Activated CD4-positive, alpha-beta T cell treated with anti-CD3 and anti-CD28 coated beads for 1 hour (primary cell): ENCODE results near the gene FZD4.
"Not testable (repeated sequence)": the region's sequence is repeated elsewhere in the genome, so short reads cannot be mapped to it uniquely, and the experiment has no call there.

Experiments
- DNase-seq: peaks from one replicate; pipeline ENCODE4 v3.0.0-alpha.2; 2020

FZD4 gene

DNA sequence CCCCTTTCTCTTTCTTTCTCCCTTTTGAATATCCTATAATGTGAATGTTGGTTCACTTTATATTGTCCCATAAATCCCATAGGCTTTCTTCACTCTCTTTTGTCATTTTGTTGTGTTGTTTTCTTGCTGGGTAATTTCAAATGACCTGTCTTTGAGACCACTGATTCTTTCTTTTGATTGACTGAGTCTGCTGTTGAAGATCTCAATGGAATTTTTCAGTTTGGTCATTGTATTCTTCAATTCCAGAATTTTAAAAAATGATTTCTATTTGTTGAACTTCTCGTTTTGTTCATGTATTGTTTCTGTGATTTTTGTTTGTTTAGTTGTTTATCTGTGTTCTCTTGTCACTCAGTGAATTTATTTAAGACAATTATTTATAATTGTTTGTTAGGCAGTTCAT lies 17.5 kb upstream of the FZD4 start:
- no peak for DNase-seq

DNA sequence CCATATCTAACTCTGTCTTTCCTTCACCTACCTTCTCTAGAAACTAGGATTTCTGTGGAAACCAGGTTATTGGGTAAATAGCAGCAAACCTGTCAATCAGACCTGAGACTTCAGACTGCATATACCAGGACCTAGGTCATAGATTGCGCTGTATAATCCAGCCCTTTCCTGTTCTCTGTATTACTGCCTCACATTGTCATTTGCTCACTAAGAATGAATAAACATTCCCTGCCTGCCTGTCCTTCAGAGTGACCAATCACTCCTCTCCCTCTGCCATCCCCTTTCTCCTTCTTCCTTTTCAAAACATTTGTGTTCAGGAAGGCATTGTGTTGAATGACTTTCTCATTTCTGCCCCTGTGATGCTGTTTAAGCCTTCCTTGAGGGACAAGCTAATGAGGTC lies 14.1 kb upstream of the FZD4 start:
- DNase-seq: no peak

DNA sequence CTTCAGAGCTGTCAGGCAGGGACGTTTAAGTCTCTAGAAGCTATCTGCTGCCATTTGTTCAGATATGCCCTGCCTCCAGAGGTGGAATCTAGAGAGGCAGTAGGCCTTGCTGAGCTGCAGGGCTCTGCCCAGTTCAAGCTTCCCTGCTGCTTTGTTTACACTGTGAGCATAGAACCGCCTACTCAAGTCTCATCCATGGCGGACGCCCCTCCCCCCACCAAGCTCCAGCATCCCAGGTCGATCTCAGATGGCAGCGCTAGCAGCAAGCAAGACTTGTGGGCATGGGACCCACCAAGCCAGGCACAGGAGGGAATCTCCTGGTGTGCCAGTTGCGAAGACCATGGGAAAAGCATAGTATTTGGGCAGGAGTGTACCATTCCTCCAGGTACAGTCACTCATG lies 12.4 kb upstream of the FZD4 start:
- not testable (repeated sequence) for DNase-seq

DNA sequence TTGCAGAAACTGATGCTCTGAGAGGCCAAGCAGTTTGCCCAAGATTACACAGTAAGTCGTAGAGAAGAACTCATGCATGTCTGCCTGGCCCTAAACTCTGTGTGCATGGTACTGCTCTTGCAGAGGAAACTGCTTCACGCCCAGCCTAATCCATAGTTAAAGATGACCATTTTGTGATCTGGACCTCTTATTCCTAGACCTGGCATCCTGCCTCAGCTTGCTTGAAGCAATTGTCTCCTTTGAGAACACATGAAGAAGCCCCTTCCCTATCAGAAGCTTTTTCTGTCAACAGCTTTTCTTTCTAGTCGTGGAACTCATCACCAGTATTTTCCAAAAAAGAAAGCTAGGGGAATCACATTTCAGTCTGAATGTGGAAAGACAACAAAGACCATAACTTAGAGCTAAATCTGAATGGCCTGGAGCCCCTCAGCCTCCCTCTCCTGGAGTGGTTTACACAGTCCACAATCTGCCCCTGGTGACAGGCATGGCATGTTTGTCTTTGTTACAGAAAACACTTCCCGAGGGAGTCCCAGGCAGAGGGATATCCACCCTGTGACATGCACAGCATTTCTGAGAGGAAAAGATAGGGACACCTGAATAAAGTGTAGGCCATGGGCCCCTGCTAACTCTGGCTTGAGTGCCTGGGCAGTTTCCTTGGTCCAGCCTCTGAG lies 2.9 kb upstream of the FZD4 start:
- no peak for DNase-seq

DNA sequence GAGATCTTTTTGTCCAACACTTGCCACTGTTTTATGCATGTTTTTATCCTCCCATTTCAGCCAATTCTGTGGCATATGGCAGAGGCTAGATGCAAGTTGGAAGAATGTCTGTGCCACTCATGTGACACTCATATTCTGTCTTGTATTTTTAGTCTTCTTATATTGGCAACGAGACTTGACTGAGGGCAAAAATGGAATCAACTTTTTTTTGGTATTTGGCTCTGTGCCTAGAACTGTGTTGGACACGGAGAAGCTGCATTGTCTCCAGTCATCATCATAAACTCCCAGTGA lies 1.7 kb upstream of the FZD4 start:
- no peak for DNase-seq

DNA sequence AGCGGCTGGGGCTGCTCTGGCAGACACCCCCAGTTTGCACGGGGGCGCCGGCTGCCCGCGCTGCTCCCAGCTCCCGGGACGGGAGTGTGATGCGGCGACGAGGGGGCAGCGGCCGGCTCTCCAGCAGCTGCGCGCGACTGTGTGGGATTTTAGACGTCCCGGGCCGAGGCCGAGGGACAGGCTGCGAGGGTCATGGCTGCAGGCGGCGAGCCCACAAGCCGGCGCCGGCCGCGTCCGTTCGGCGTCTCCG lies 159 bp downstream of the FZD4 start:
- DNase-seq: no peak

DNA sequence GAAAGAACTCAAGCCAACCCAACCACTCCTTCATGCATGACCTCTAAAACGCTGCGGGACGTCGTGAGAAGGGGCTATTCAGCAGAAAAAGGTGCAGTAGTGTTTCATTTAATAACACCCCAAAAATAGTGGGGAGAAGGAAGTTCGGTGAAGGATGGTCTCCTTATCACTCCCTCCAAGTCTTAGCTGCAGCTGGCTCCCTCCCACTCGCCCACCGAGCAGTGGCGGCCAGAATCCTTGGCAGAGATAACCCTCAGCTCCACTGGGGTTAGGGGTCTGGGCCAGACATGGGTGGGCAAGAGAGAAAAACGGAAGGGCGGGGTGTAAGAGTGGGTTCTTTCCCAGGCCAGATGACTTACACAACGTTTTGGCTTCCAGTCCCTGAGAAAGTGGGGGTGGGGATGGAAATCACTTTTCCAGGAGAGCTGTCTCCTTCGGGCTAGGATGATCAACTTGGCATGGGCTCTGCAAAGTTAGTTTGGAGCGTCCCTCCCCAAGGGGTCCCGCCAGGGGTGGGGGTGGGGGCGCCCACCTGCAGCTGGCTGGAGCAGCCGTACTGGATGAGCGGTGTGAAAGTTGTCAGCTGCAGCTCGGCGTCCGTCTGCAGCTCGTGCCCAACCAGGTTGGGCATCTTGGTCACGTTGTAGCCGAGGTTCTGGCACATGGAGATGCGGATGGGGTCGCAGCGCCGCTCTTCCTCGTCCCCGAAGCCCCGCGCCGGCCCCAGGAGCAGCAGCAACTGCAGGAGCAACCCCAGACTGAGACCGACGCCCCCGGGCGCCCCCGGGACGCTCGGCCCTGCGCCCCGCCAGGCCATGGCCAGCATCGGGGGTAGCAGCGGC lies 705 bp downstream of the FZD4 start:
- no peak for DNase-seq

DNA sequence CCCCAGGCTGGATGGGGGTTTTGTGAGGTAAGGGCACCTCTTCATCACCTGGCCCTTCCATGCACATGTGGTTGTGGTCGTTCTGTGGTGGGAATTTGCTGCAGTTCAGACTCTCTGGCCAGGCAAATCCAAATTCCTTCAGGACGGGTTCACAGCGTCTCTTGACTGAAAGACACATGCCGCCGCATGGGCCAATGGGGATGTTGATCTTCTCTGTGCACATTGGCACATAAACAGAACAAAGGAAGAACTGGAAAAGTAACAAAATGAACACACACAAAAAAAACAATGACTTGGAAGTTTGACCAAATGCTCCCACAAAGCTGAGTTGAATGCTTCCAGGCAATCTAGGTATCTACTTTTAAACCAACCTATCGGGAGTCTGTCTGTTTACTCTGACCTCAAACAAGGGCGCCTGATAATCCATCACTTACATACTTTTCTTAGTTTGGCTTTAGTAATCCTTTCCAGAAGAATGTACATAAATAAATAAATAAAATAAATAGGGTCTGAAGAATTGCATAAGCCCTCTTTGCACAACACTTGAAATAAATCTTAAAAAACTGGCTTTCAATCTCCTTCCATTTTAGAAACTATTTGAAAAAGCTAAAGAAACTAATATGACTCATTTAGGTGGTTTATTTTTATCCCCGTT lies 2.8 kb downstream of the FZD4 start:
- DNase-seq: no peak

DNA sequence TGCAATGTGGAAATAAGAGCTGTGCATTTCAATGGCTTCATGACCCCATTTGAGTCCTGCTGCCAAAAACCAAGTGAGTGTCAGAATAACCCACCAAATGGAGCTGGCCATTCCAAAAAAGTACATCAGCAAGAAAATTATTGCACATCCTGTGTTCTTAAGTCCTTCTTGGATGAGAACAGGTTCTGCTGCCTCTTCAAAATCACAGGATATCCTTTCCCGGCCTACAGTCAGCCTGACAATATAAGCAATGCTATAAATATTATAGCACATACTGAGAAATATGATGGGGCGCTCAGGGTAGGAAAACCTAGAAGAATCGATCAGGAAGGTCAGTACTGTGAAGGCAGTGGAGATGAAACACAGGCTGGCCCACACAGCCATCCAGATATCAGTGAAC lies 3.5 kb downstream of the FZD4 start:
- DNase-seq: no peak

DNA sequence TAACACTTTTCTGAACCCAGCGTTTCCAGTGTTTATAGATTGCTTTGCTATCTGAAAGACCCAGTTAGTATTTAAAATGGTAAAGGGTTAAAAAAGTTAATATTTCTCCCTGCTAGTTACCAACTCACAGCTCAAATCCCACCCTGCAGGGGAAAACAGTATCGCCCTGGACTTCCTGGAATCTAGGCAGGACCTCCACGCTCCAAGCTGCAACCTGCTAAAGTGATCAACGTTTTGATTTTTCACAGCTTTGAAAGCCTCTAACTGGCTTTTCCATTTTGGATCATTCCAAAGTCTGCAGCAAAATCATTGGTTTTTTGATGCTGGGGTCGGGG lies 4.6 kb downstream of the FZD4 start:
- DNase-seq: no peak

DNA sequence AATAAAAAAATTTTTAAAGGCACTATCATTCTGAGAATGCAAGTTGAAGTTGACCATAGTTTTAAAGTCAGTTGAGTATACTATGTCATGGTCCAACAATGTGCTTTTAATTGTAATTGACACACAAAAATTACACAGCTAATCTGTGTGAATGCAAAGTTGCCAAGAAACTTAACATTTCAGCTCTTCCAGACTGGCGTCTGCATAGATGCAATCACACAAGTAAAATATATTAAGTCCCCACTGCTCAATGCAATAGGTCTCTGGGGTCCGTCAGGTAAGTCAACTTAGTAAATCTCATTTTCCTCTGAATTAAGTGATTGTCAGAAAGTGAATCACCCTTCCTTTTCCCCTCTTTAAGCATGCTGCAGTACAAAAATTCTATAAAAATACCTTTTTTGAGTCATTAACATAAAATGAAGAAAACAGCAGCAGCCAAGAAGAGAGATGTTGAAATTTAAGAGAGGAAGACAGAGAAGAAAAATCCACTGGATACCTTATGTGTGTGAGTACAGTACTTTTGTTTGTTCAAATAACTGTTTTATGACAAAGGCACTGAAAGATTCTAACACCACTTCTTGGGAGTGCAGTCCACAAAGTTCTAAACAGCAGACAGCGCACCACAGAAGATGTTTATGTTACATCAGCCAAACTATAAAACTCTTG lies 5.1 kb downstream of the FZD4 start:
- no peak for DNase-seq

DNA sequence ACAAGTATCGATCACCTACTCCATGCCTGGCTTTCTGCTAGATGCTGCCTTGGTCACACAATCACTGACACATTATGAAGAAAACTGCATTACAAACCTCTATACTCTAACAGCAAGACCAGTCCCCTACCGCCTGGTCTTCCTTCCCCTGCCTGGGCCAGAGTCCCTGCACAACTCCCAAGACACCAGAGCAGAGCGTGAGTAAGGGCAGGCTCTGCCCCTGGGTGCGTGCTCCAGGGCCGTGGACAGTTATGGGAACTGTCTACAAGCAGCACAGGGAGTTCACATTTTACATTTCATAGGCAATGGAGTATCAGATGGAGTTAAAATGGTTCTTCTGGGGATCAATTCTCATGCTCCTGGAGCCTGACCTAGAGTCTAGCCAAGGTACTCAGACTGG lies 6.5 kb downstream of the FZD4 start:
- no peak for DNase-seq

DNA sequence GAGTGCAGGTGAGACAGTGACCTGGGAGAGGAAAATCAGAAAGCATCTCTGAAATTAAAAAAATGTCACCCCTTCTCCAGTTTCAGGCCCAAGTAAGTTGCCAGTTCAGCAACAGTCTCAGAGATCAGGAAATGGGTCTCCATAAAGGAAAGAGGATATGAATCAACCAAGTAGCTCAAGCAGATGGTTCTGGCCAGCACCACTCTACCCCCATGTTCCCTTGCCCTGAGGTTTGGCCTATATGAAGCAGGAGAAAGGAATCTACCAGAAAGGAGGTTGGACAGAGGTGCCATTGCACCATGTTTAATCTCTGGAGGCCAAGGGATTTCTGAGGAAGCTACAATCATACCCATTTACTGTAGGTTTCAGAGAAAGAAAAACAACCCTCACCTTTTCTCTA lies 7.7 kb downstream of the FZD4 start:
- no peak for DNase-seq

DNA sequence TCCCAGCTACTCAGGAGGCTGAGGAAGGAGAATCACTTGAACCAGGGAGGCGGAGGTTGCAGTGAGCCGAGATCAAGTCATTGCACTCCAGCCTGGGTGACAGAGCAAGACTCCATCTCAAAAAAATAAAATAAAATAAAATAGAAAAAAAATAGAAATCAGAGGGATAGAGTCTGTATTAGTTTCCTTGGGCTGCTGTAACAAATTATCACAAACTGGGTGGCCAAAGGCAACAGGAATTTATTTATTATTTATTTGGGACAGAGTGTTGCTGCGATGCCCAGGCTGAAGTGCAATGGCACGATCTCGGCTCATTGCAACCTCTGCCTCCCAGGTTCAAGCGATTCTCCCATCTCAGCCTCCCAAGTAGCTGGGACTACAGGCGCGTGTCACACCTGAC lies 11.7 kb downstream of the FZD4 start:
- DNase-seq: not testable (repeated sequence)

DNA sequence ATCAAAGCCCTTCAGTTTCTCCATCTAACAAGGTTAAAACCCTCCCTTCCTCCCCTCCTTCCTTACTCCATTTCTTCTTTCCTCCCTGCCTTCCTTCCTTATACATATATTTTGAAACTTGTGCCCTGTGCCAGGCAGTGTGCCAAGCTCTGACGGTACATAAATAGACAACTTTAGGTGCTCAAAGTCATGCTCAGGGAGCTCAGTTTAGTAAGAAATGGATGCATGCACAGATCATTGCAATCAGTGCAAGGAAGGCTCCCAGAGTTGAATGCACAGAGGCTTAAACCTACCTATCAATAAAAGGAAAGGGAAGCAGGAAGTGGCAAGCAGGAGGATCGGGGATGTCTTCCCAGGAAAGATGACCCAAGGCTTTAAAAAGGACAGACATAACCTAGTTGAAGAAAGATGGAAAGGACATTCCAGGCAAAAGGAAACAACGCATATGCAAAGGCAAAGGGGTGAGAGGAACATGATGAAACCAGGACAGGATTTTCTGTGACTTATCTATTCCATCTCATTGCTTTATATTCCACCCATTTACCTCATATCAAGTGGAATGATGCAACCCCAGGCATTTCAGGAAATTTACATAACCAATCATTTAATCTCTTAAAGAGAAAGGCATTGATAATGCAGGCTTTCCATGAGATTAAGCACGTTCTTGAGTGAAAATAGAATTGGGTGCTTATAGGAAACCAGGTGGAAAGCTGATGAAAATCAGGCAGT lies 13.2 kb downstream of the FZD4 start:
- DNase-seq: no peak

DNA sequence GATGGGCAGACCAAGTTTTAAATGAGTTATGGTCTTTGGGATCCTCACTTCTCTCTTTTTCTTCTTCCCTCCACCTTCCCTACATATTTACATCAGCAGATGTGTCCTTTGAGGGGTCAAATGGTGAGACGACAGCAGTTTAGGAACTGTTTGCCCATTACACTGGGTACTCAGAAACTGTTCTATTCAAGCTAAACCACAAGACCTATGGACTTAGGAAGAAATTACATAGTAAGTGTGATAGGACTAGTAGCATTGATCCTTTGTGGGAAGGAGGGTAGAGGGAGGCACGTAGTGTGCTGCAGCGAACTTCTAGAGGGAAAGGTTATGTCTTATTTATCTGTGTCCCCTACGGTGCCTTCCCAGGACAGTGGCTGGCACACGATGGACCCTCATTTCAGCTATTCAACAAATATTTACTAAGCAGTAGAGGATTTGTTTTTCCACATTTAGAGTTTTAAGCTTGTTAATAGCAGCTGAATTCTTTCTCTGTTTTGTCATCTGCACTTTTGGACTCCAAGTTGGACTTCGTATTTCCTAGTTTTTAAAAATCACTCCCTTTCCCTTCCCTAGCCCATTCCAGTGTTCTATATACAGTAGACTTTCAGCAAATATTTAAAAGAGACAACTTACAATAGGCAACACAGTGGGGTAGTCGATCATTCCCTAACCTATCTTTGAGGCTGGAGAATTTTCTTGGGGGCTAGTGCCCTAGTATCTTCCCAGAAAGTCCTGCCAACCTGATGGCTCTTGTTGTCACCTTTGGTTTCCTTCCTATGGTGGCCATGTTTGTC lies 13.9 kb downstream of the FZD4 start:
- no peak for DNase-seq

DNA sequence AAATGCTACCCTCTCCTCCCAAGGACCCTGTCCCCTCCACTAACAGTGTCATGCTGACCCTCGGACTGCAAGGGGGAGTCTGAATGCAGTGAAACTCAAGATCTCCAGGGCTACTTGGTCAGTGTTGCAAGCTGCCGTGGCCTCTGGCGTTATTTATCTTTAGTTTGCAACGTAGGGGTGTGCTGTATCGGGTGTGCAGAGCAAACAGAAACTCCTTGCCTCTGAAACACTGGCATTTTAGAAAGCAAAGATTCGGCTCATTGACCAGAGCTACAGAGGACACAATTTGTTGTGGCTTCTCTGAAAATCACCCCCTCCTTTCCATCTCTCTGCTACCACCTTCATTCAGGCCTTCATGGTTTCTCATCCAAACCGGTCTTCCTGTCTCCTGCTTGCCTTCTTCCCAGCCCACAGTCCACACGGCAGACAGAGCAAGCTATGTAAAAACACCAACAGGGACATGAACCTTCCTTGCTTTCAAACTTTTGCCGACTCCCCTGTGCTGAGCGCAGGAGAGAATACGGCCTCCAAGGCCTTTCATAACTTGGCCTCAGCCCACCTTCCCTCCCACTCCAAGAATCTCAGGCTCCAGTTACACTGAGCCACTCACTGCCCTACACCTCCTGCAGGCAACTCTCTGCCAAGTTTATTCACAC lies 14.9 kb downstream of the FZD4 start:
- DNase-seq: no peak

DNA sequence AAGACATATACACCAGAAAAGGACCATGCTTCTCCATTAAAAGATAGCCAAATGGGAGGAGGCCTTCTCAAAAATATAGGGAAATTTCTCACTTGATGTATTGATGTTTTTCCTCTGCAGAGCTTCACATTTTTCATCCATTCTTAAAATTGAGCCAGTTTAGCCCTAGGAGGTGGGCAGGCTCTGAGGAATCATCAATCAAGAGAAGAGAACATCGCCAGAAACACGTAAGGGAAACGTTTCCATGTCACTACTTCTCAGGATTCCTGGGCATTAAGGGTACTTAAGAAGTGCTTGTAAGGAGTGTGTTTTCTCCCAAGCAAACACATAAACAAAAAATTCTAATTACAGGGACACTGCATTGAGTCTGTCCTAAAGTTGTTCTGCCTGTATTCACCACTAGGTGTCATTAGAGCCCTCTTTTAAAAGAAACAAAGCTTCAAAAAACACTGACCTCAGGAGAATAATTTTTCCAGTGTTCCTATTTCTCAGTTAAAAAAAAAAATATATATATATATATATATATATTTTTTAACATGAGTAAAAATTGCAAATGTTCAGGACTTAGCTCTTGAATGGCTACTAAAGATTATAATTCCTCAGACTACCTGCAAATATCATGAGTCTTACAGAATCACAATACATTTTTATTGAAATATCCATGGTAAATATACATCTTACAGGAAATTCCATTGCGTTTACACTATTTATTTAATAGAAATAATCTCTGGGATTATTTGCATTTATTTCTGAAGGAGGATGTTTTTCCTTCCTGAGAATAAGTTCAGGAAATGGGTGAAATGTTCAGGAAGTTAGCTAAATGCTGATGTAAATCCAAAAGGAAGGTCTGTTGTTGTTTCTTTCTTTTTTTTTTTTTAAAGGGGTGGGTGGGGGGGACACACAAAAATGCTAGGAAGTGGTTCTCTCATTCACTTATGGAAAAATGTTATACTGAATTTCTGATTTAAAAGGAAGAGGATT lies 16.0 kb downstream of the FZD4 start:
- no peak for DNase-seq

DNA sequence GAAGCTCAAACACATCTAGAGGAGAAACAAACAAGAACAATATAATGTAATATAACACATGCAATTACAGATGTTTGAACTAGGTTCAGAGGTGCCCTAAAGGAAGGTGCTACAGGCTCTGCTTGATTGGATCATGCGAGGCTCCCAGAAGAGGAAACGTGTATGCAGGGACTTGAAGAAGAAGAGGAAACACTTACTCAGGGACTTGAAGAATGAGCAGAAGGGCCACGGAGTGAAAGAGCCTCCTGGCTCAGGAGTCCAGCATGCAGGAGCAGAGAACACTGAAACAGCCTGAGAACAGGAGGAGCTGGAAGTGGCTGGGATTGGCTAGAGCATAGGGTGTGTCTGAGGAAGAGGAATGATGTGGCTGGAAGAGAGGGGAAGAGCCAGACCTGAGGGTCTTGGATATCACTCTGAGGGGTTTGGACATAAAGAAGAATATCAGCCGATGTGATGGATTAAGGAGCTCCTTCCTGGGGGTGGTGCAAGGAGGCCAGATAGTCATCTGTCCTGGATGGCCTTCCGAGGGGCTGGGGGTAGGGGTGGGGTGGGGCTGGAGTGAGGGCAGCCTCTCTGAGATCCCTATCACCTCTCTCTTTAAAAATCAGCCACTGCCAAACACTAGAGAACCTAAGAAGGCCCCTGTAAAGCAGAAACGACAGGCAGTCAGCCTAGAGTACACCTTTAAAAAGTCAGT lies 16.8 kb downstream of the FZD4 start:
- no peak for DNase-seq

DNA sequence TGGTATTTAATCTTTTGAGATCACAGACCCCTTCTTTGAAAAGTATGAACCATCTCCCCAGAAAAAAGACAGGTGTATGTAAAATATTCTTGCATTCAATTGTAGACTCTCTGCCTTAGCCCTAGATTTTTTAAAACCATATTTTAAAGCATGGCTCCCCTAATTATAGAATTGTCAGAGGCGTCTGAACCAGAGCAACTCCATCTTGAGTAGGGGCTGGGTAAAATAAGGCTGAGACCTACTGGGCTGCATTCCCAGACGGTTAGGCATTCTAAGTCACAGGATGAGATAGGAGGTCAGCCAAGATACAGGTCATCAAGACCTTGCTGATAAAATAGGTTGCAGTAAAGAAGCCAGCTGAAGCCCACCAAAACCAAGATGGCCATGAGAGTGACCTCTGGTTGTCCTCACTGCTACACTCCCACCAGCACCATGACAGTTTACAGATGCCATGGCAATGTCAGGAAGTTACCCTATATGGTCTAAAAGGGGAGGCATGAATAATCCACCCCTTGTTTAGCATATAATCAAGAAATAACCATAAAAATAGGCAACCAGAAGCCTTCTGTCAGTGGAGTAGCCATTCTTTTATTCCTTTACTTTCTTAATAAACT lies 17.9 kb downstream of the FZD4 start:
- not testable (repeated sequence) for DNase-seq
